A549 (cell line): Measurements from ENCODE around the gene PPM1B. TPM values are rescaled to one million over a fixed set of nuclear protein-coding genes. Genes with fewer than 3 reads are reported as not detected.
A peak's percentile ranks its signal among the peaks of the same experiment; 100 is the strongest.
"Not testable (repeated sequence)": the region's sequence is repeated elsewhere in the genome, so short reads cannot be mapped to it uniquely, and the experiment has no call there.

ENCODE experiments used
- ATAC-seq, 2 experiments: fragments of 200-7000 bp in 1 of 2; fragments of >200 bp in 1 of 2; cut with Nextera tagmentation in 1 of 2; cut with Tn5 transposase in 1 of 2; 3 replicates each; pipeline versions ENCODE4 v1.8.0 to v1.9.1; 2018 to 2020; ENCODE audit warnings: mild to moderate bottlenecking in 1 of 2, moderate library complexity in 1 of 2
- CTCF ChIA-PET: fragments of 300-600 bp; sonication (Branson Sonifier 250); formaldehyde crosslinking; extraction: SDS; loops from one replicate; lab custom pipeline; 2021; ENCODE audit warnings: antibody characterized with exemption, inconsistent platforms; lab: Yijun Ruan, JAX
- POLR2A ChIA-PET: fragments of 350-600 bp; formaldehyde crosslinking; extraction: SDS; loops from one replicate; lab custom pipeline; 2021; ENCODE audit warnings: antibody characterized with exemption, inconsistent platforms; lab: Yijun Ruan, JAX
- DNase-seq, 2 experiments: peaks; one replicate each; pipeline versions ENCODE4 v3.0.0 to v3.0.0-alpha.2; 2011 to 2016; ENCODE audit warnings: low read depth in 1 of 2, low spot score in 1 of 2
- FAIRE-seq: peaks from 2 replicates; lab custom pipeline; 2011; peaks lifted over from hg19 to GRCh38; lab: Jason Lieb, UNC
- H3K27ac ChIP-seq, 2 experiments: fragments of >200 bp; sonication (Bioruptor Twin); formaldehyde crosslinking; 3 replicates each; pipeline ENCODE4 v1.5.1; 2016 to 2017
- H3K4me1 ChIP-seq: fragments of >200 bp; sonication (Bioruptor Twin); formaldehyde crosslinking; 3 replicates; pipeline ENCODE4 v1.6.1; 2016
- H3K4me2 ChIP-seq: fragments of >200 bp; sonication (Bioruptor Twin); formaldehyde crosslinking; 3 replicates; pipeline ENCODE4 v1.6.1; 2016
- H3K4me3 ChIP-seq: fragments of >200 bp; sonication (Bioruptor Twin); formaldehyde crosslinking; 3 replicates; pipeline ENCODE4 v1.5.1; 2016
- H3K9me3 ChIP-seq: fragments of >200 bp; sonication (Bioruptor Twin); formaldehyde crosslinking; 3 replicates; pipeline ENCODE4 v1.6.1; 2016
- CEBPB ChIP-seq, 2 experiments: fragments of >200 bp in 1 of 2; sonication (Bioruptor Twin) in 1 of 2; formaldehyde crosslinking in 1 of 2; IDR thresholded peaks; 2 replicates each; pipeline ENCODE4 v1.6.1; 2012 to 2016
- EHF ChIP-seq: fragments of 250-450 bp; sonication (Bioruptor Pico); IDR thresholded peaks from 2 replicates; pipeline ENCODE4 v1.5.0; 2020; ENCODE audit warnings: mild to moderate bottlenecking
- ELK1 ChIP-seq: fragments of 150-350 bp; IDR thresholded peaks from 2 replicates; pipeline ENCODE4 v1.6.1; 2014; ENCODE audit warnings: low read depth, mild to moderate bottlenecking, low read length
- FOSB ChIP-seq: fragments of 250-450 bp; sonication (Bioruptor Pico); IDR thresholded peaks from 2 replicates; pipeline ENCODE4 v1.5.0; 2020; ENCODE audit warnings: mild to moderate bottlenecking, moderate library complexity
- FOSL2 ChIP-seq, 2 experiments: fragments of 450-650 bp in 1 of 2; fragments of >200 bp in 1 of 2; sonication (Bioruptor Twin) in 1 of 2; formaldehyde crosslinking; IDR thresholded peaks; 2 replicates each; pipeline versions ENCODE4 v1.5.0 to v1.6.1; 2016 to 2020; ENCODE audit warnings: mild to moderate bottlenecking in 1 of 2, moderate library complexity in 1 of 2
- GATA3 ChIP-seq: IDR thresholded peaks from 2 replicates; pipeline ENCODE4 v1.6.1; 2012; ENCODE audit warnings: borderline replicate concordance
- HEYL ChIP-seq: fragments of 250-450 bp; sonication (Bioruptor Pico); IDR thresholded peaks from 2 replicates; pipeline ENCODE4 v1.8.0; 2021; ENCODE audit warnings: mild to moderate bottlenecking, moderate library complexity
- HOXB5 ChIP-seq: fragments of 250-450 bp; sonication (Bioruptor Pico); IDR thresholded peaks from 2 replicates; pipeline ENCODE4 v1.5.0; 2020; ENCODE audit warnings: mild to moderate bottlenecking, moderate library complexity
- JUN ChIP-seq, 2 experiments: fragments of >200 bp; sonication (Bioruptor Twin); formaldehyde crosslinking; IDR thresholded peaks; 2 replicates in 1 of 2; 3 replicates in 1 of 2; pipeline ENCODE4 v1.6.1; 2016 to 2017
- KDM1A ChIP-seq: fragments of 200-600 bp; sonication (generic); IDR thresholded peaks from 2 replicates; pipeline ENCODE4 v1.6.1; 2016; ENCODE audit warnings: low read depth, mild to moderate bottlenecking
- MAFK ChIP-seq: fragments of 450-650 bp; IDR thresholded peaks from 2 replicates; pipeline ENCODE4 v1.6.1; 2014; ENCODE audit not compliant: partially characterized antibody
- PHF8 ChIP-seq: fragments of 200-600 bp; sonication (generic); IDR thresholded peaks from 2 replicates; pipeline ENCODE4 v1.6.1; 2016; ENCODE audit warnings: low read depth, mild to moderate bottlenecking, antibody characterized with exemption, moderate library complexity, borderline replicate concordance
- POLR2A ChIP-seq: IDR thresholded peaks from 2 replicates; pipeline ENCODE4 v1.6.1; 2012; ENCODE audit warnings: mild to moderate bottlenecking, low read length
- RAD21 ChIP-seq, 2 experiments: fragments of >200 bp in 1 of 2; sonication (Bioruptor Twin) in 1 of 2; formaldehyde crosslinking in 1 of 2; IDR thresholded peaks in 1 of 2; conservative IDR thresholded peaks in 1 of 2; 2 replicates in 1 of 2; 3 replicates in 1 of 2; pipeline ENCODE4 v1.6.1; 2012 to 2018; ENCODE audit warnings: inconsistent platforms in 1 of 2
- ZSCAN20 ChIP-seq: fragments of 250-450 bp; sonication (Bioruptor Pico); IDR thresholded peaks from 2 replicates; pipeline ENCODE4 v1.8.0; 2022; ENCODE audit warnings: mild to moderate bottlenecking, moderate library complexity
- WGBS: methylation state at CpG from one replicate; pipeline ENCODE4 v1.1.6; 2017; ENCODE audit errors: missing lambda C conversion rate; 5-methylcytosine and 5-hydroxymethylcytosine counted together
- polyA plus RNA-seq, 4 experiments: library from polyadenylated mRNA; depleted of rRNA in 3 of 4; stranded (reverse); fragments of >200 nt; fragmentation: RNase III in 1 of 4; extraction: RNeasy Plus Mini Kit Qiagen cat#74134 plus additional on column Dnase treatment in 1 of 4; gene quantifications; 2 replicates in 3 of 4; 3 replicates in 1 of 4; pipeline ENCODE4 v1.2.3, GENCODE V29; 2011 to 2017

The PPM1B gene
- polyA plus RNA-seq, 2 of the 4 experiments (the other 2 are of a cell fraction) = 49.0 to 75.1 TPM

GRCh38 chr2:44169155-44169898 lies 652 bp downstream of the PPM1B start:
- WGBS = 1% methylated on average over 46 of the region's 54 CpGs
- DNase-seq (peak; percentile 29 to 57), FAIRE-seq (no peak), ATAC-seq (peak; percentile 13 to 23)
- CTCF ChIA-PET = interaction anchor here (1.0 to 2.8 kb wide), 5 partner anchors 13 to 125 kb away, joined by 4 to 14 read pairs (median 4); no protein-coding TSS in a partner anchor
- peak in 1 of 2 experiments; percentile 27; a peak in 1 of 5 replicates for TF ChIP-seq JUN (IDR thresholded peaks at IDR 0.05)
- no peak for TF ChIP-seq KDM1A
- TF ChIP-seq GATA3 = no peak
- TF ChIP-seq RAD21 (conservative IDR thresholded peaks at IDR 0.05 in 1 of 2, IDR thresholded peaks at IDR 0.05 in 1 of 2) = no peak
- TF ChIP-seq PHF8 = peak; percentile 59
- TF ChIP-seq ELK1 = no peak
- Histone ChIP-seq H3K4me1 (peaks cover 37% of the 10 kb centered on the region), H3K4me3 (peak overlapping the region; percentile 83), H3K27ac (peak overlapping the region; percentile 86 to 94), H3K4me2 (peak overlapping the region; percentile 84), H3K9me3 (peaks cover 11% of the 10 kb centered on the region; the same call in 2 of the 3 replicates)
- POLR2A ChIA-PET = interaction anchor here (0.6 to 2.0 kb wide), 6 partner anchors 12 to 769 kb away, joined by 3 to 5 read pairs (median 3); no protein-coding TSS in a partner anchor

GRCh38 chr2:44170311-44170717 lies 1.6 kb downstream of the PPM1B start:
- ChIA-PET POLR2A (interaction anchor here (0.6 kb wide), 1 partner anchor 29 kb away, joined by 5 read pairs; no protein-coding TSS in a partner anchor), CTCF (interaction anchor here (0.6 to 2.8 kb wide), 6 partner anchors 14 to 122 kb away, joined by 3 to 14 read pairs (median 4); no protein-coding TSS in a partner anchor)
- no peak for DNase-seq
- Histone ChIP-seq H3K4me1 (peaks cover 46% of the 10 kb centered on the region), H3K4me3 (peak overlapping the region; percentile 83), H3K9me3 (0 out of 3 replicates have a peak, but pooled peaks cover 1% of the 10 kb centered on the region), H3K27ac (peak overlapping the region; percentile 86 to 94), H3K4me2 (peak overlapping the region; percentile 84)
- ATAC-seq = no peak
- peak; percentile 46 for FAIRE-seq
- peak; percentile 23 to 74; a peak in 3 of 4 replicates for TF ChIP-seq CEBPB (IDR thresholded peaks at IDR 0.05)
- TF ChIP-seq MAFK = no peak
- no peak for TF ChIP-seq POLR2A
- TF ChIP-seq HOXB5 (CRISPR knock-in tag) = no peak
- TF ChIP-seq FOSB (CRISPR knock-in tag) = no peak
- TF ChIP-seq JUN (IDR thresholded peaks at IDR 0.05) = no peak
- no peak for TF ChIP-seq EHF (CRISPR knock-in tag)
- no peak for TF ChIP-seq ZSCAN20 (CRISPR knock-in tag)
- TF ChIP-seq KDM1A = no peak
- WGBS = under 1% methylated on average over 3 of the region's 3 CpGs

- TF ChIP-seq HEYL (CRISPR knock-in tag) = no peak
- peak in 1 of 2 experiments; percentile 39; a peak in 2 of 4 replicates for TF ChIP-seq CEBPB (IDR thresholded peaks at IDR 0.05)
- no peak for TF ChIP-seq FOSL2 (IDR thresholded peaks at IDR 0.05)
- peak; percentile 52; the same call in 1 of the 2 replicates for TF ChIP-seq FOSL2 (CRISPR knock-in tag; IDR thresholded peaks at IDR 0.05)
- no peak for TF ChIP-seq ELK1
- POLR2A ChIA-PET = interaction anchor here (0.6 kb wide), 1 partner anchor 21 kb away, joined by 4 read pairs; no protein-coding TSS in a partner anchor
- ATAC-seq (no peak), FAIRE-seq (peak; percentile 77), DNase-seq (peak in 1 of 2 experiments; percentile 19)
- Histone ChIP-seq H3K4me2 (peak overlapping the region; percentile 84), H3K9me3 (no peaks in the 10 kb centered on the region), H3K4me1 (peaks cover 54% of the 10 kb centered on the region), H3K4me3 (peak overlapping the region; percentile 83), H3K27ac (peak overlapping the region; percentile 71 to 86)
- CTCF ChIA-PET = interaction anchor here (0.6 to 2.8 kb wide), 7 partner anchors 10 to 127 kb away, joined by 3 to 14 read pairs (median 5); no protein-coding TSS in a partner anchor
- WGBS = 2% methylated on average over 2 of the region's 2 CpGs
These were observed 2.3 kb downstream of the PPM1B start for GRCh38 chr2:44171018-44171417.

- 50% methylated on average over 8 of the region's 8 CpGs for WGBS
- ChIA-PET POLR2A (interaction anchor here (0.6 kb wide), 1 partner anchor 20 kb away, joined by 4 read pairs; no protein-coding TSS in a partner anchor), CTCF (interaction anchor here (1.1 to 2.8 kb wide), 6 partner anchors 10 to 128 kb away, joined by 3 to 14 read pairs (median 6); no protein-coding TSS in a partner anchor)
- peak overlapping the region; percentile 84 for H3K4me2 ChIP-seq
- peak overlapping the region; percentile 71 to 86; a peak in 4 of 6 replicates for H3K27ac ChIP-seq
- H3K9me3 ChIP-seq, DNase-seq, FAIRE-seq, ATAC-seq: not testable (repeated sequence)
- peak overlapping the region; percentile 83 for H3K4me3 ChIP-seq
- peaks cover 55% of the 10 kb centered on the region for H3K4me1 ChIP-seq
These were observed 2.8 kb downstream of the PPM1B start for GRCh38 chr2:44171442-44171841.
